Activated effector memory CD4-positive, alpha-beta T cell treated with anti-CD3 and anti-CD28 coated beads, Interleukin-2, amount 50 U/mL, for 16 hours (primary cell): ENCODE measurements around the gene EXOC6B.

ENCODE experiments used
- DNase-seq: peaks from one replicate; pipeline ENCODE4 v3.0.0-alpha.2; 2020

The EXOC6B gene

DNA sequence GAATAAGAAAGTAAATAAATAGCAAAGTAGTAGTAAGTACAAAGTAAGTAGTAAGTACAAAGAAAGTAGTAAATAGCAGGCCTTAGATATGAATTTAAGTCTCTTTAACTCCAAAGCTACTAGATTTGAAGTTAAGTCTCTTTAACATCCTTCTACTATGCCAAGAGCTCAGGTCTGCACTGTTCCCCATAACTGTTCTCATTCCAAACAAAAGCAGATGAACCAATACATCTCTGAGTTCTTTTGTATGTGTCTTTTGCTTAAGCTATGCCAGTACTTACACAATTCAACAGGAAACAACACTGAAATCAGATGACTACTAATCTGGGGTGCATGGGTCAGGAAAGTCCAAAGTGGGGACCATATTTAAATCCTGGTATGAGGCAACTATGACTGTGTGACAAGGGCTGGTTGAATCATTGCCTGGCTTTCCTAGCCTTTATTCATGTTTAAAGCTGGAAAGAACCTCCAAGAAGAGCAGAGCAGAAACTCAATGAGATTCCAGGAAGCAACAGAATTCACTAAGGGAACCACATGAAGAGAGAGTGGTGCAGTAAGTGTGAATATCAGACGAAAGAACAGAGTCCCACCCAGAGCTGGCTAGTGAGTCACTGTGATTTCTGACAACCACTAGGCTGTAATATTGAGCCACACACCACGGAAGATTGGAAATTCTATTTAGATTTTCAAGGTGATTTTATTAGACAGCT lies 627.1 kb downstream of the EXOC6B start:
- DNase-seq = no peak

DNA sequence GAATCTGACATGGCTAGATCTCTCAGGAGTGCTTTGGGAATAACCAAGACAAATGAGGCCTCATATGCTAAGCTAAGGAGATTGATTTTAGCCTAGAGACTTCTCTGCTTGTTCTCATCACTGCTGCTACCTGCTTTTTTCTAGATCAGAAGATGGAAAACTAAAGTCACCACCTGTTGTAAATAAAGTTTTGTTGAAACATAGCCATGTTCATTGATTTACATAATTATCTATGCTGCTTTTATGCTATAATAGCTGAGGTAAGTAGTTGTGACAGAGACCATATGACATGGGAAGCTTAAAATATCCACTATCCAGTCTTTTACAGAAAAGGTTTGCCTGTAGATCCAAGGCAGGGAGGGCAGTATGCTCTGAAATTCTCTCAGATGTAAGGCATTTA lies 632.1 kb downstream of the EXOC6B start:
- DNase-seq = no peak

DNA sequence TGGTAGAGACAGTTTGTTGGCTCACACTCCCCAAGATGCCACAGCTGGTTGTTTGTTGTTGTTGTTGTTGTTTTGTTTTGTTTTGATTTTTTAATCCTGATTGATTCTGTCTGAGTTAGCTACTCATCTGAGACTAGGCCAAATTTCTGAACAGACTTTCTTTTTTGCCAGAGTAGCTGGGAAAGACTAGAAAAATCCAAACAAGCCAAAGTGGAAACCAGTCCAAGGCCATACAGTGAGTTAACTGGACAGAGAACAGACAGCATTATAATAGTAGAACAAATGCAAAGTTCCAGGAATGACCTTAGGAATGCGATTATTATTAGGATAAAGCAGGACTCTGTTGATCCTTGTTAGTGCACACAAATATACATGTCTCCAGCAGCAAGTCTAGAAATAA lies 634.4 kb downstream of the EXOC6B start:
- DNase-seq = no peak

DNA sequence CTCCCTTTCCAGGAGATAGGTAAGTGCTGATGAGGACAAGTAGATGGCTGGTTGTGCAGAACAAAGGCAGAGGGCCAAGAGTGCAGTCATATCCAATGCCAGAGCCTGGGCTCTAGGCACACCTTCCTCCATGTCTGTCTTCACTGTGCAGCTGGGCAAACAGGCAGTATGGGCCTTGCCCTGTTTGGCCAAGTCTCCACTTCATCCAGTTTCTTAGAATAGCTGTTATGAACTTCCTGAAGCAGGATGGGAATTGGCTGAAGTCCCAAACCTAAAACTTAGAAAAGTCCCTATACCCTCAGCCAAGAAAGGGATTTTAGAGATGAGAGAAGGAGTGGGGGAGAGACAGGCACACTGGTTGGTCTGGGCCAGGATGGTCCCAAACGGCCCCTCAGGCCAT lies 640.6 kb downstream of the EXOC6B start:
- no peak for DNase-seq

DNA sequence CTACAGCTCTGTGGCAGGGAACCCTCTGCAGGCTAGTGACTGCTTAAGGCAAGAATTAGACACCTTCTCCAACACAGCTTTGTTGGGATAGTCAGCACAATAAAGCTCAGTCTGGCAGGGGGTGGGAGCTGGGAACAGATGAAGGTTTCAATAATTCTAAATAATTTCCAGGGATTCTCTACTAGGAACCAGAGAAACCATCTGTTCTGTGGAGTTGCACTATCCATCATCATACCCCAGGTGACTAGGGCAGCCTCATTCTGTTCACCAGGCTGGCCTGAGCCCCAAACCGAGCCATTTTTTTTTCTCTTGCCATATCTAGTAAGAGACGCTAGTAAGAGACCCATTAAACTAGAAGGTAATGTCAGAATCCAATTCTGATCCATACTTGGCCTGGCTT lies 642.4 kb downstream of the EXOC6B start:
- no peak for DNase-seq

DNA sequence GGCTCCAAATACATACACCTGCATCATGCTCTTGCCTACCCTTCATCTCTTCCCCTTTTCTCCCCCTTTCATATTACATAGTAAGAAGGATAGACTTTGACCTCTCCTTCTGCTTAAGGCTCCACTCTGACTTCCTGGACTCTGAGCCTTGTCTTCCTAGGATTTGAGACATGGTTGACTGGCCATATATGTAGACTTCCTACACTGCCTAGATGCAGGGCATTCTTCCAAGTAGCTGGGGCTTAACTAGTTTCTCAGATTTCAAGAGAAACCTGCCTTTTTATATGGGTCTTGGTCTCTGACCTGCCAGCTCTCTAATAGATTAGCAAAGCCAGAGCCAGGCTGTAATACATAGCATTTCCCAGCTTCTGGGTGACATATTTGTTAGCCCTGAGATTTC lies 642.8 kb downstream of the EXOC6B start:
- DNase-seq = no peak

DNA sequence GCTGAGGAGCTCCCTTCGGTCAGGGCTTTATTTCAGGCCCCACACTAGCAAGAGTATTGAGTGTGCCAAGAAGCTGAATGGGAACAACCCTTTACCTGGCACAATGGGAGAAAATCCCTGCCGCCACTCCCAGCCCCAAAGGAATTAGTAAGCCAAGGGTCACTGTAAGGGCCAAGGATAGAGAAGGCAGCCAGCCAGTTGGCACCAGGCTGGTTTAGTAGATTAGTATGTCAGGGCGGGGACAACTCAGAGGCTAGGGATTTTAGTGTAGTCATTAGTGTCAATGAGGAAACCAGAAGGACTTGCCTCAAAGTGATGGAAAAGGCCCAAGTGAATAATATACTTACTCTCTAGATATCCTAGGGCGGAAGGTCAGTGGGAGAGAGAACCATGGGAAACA lies 643.3 kb downstream of the EXOC6B start:
- DNase-seq = no peak

DNA sequence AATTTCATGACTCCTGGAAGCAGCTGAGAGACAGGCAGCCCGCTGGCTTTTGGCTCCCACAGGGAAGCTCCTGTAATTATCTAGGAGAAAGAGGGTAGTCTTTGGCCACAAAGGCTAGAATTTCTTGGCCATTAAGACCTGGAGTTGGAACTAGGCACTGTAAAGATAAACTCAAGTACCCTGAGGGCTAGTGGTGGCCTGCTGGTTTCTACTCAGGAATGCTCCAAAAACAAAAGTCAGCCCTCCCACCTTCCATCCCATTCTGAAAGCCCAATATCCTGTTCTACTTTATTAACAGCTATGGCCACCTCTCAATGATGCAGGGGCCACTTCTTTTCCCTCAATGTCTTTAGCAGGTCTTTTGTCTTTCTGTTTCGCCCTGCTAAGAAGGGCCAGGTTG lies 644.2 kb downstream of the EXOC6B start:
- DNase-seq = no peak

DNA sequence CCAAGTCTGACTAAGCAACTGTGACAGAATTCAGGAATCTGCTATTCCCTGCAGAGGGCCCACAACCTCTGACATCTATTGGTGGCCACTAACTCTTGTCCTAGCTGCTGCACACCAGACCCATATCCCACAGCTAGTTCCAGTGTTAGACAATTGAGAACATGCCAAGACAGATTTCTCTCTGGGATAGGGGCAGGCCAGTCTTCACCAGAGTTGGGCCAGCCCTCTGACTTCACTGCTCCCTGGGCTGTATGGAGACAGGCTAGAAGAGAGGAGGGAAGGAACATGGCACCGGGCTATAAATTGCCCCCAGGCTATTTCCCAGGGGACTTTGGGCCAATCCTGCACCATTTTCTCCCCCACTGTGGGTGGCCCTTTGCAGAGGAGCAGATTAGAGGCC lies 645.5 kb downstream of the EXOC6B start:
- no peak for DNase-seq

DNA sequence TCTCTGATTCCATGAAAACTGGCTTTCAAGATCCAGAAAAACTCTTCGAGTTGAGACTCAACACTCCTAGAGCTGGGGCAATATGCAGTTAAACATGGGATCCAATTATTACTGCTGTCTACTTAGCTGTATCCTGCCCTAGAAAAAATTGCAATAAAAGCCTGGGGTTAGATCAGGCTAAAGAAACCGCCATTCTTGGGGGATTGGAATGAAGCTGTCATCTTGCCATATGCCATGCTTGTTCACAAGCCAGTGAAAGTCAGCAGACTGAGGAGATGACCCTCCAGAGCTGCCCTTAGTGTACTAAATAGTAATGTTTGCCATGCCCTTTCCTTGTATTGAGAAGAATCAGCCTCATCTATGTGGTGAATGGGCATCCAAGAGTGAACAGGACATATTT lies 647.3 kb downstream of the EXOC6B start:
- DNase-seq = no peak

DNA sequence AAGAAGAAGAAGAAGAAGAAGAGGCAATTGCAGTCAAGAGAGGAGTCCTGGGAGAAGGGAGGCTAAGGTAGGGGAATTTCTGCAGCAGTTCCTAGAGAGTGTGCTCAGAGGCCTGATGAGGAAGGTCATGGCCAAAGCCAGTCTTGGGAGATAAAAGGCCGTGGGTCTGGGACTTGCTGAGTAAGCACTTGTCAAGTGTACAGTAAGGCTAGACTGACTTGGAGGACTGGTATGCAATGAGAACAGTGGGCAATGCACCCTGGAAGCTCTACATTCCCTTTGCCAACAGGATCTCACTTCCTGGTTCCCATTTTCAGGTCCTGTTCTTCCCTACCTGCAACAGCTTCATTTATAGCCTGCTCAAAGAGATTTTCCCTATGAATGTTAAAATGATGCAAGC lies 649.6 kb downstream of the EXOC6B start:
- no peak for DNase-seq

DNA sequence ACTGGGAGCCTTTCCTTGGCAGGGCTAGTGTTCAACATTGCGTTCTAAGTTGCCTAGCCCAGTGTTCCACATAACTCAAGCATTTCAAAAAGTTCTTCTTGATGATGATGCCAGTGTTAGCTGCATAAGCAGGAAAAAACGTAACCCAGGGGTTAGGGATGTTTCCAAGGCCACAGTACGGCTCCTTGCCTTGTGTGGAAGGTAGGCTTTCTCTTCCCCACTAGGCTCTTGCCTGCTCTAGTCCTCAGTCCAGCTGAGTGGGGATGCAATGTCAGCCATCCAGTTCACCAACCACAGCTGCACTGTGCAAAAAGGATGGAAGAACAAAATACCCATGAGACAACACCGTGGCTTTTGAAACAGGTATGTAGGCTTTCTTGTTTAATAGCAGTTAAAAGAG lies 650.2 kb downstream of the EXOC6B start:
- no peak for DNase-seq

DNA sequence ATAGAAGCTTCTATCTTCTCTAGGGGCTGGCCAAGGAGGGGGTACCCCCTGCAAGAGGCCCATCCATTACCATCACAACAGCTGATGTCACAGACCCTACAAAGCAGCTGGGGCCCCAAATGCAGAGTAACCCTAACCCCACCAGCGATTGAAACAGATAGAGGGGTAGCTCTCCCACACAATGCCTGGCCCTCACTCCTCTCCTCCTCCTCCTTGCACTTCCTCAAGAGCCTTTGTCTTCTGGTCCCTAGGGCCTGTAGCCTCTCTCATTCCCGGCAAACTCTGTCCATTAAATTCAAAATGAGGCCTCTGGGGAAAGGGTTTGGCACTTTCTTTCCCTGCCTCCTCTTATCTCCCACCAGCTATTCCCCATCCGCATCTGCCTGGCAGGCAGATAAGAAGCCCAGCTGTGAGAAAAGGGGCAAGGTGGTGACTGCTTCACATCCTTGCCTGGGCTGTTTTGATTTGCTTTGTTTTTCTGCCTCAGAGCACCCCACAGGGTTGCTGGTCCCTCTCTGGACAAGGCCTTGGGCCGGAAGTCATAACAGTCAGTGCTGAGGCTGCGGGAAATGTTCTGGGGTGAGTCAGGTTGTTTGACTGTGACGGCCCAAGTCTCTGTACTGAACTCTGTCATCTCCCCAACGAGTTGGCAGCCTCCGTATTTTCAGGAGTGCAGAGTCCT lies 652.1 kb downstream of the EXOC6B start:
- no peak for DNase-seq

DNA sequence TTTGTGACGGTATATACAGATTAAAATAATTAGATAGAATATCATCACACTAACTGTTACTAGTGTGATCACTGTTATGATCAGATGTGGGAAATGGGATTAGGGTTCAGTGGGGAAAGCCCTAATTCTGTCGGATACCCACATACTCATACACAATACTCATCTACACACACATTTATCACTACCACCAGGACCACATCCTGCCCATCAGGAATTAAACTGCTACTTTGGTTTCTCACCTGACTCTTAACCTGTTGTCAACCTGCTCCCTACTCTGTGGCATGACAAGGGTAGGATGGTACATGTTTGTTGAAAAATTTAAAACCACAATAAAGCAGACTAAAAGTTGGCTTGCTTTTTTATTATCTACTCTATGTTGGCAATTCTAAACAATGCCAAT lies 653.4 kb downstream of the EXOC6B start:
- DNase-seq = no peak

DNA sequence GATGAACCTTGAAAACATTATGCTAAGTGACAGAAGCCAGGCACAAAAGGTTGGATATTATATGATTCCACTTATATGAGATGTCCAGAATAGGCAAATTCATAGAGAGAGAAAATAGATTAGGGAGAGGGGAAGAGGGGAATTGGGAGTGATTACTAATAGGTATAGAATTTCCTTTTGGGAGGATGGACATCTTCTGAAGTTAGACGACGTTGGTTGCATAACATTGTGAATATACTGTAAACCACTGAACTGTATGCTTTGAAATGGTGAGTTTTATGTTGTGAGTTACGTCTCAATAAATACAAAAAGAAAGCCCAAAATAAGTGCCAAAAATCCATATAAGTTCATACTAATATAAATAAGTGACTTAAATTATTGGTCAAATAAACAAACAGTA lies 659.6 kb downstream of the EXOC6B start:
- no peak for DNase-seq

DNA sequence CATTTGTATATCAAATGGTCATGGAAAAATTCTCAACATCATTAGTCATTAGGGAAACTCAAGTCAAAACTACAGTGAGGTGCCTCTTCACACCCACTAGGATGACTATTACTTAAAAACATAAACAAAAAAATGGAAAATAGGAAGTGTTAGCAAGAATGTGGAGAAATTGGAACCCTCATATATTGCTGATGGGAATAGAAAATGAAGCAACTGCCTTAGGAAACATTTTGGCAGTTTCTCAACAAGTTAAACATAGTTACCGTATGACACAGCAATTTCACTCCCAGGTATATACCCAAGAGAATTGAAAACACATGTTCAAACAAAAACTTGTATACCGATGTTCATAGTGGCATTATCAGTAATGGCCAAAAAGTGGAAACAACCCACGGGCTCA lies 660.0 kb downstream of the EXOC6B start:
- DNase-seq = no peak

DNA sequence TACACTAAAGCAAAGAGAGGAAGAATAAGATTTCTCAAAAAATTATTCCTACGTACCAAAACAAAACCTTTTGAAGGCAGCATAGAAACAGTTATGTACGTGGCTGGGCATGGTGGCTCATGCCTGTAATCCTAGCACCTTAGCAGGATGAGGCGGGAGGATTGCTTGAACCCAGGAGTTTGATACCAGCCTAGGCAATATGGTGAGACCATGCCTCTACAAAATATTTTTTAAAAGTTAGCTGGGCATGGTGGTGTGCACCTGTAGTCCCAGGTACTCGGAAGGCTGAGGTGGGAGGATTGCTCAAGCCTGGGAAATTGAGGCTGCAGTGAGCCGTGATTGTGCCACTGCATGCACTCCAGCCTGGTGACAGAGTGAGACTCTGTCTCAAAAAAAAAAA lies 663.3 kb downstream of the EXOC6B start:
- no peak for DNase-seq

DNA sequence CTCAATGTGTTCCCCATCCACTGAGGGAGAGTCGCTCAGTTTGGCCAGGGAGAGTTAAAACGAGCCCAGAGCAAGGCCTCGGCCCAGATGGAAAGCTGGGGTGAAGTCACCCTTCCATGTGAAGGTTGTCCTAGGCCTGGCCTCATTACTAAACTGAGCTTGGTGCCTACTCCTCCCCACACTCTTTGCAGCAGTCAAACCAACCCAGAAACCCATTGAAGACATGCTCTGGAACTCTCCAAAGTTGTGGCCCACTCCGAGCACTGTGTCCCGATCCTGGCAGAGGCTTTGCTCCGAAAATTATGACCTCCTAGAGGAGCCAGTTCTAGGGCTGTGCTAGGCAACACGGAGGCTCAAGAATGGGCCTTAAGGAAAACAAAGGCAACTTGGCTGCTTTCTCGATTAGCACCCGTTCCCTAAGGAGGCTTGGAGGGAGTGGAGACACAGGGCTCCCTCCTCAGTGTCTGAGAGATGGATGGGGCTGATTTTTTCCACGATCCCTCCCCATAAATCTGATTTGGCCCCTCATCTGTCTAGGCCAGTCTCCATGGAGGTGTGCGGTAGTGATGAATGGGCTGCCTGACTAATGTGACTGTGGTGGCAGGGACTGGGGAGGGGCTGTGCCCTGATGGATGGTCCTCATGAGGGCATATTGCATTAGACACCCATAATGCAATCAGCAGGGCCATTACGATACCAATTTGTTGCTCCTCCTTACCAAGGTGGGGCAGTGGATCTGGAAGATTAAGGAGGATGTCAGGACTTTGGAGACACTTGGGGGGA lies 666.4 kb downstream of the EXOC6B start:
- no peak for DNase-seq

DNA sequence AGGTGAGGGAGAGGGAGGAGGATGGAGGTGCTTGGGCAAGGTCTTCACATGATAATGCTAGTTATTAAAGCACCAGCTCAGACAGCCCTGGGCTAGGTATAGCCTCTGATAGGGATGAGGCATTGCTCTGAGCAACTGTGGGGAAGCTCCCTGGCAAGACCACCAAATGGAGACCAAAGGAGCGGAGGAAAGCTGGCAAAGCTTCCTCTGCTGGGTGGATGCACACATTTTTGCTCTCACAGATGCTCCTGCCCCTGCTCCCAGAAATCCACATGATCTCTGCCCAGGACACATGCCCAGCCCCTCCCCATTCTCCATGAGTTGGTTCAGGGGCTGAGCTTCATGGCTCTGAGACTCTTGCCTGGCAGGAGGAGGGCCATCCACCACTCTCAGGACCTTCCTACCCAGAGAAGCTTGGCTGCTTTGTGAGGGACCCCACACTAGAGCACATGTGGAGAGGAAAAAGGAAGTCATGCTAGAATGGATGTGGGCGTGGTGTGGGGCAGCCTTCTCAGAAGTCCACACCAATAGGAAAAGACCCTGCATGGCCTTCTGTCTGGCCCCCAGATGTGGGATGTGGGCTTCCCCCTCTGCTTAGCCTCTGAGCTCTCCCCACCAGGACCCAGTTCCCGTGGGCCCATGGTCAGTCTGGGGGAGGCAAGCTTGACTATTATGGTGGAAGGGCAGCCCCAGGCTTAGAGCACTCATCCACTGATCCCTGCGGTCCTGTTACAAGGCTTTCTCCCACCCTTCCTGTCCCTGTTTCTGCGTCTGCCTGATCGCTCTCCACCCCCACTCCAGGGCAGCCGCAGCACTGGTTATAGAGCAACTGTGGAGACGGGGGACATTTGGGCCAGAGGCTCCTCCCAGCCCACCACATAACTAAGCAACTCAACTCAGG lies 667.7 kb downstream of the EXOC6B start:
- DNase-seq = no peak

DNA sequence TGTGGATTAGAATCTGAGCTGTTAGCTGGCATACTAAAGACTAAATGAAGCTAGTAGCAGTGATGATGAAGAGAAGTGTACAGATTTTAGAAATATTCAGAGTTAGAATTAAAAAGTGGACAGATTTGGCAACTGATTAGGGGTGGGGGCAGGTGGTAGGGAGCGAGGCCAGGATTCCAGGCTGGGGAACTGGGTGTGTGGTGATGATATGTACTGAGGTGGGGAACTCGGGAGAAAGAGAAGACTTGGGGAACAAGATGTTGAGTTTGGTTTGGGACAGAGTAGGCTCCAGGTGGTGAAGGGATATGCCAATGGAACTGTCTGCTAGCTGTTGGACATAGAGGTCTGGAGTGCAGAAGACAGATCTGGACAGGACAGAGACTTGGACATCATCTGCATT lies 669.0 kb downstream of the EXOC6B start:
- DNase-seq = no peak

DNA sequence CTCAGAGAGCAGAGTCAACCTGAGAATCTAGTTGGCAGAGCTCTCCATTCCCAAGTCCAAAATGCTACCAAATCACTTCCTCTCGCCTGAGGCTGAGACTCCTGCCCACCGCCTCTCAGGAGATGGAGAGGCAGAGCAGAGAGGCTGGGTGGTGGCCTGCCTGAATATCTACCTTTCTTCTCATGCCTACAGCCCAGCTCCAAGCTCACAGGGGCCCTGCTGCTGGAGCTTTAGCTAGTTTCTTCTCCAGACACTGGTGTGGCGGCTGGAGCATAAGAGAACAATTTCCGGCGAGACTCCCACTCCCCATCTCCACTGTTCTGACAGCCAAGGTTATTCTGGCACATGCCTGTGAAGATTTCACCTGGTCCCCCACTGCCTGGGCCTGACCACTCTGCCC lies 670.1 kb downstream of the EXOC6B start:
- no peak for DNase-seq

DNA sequence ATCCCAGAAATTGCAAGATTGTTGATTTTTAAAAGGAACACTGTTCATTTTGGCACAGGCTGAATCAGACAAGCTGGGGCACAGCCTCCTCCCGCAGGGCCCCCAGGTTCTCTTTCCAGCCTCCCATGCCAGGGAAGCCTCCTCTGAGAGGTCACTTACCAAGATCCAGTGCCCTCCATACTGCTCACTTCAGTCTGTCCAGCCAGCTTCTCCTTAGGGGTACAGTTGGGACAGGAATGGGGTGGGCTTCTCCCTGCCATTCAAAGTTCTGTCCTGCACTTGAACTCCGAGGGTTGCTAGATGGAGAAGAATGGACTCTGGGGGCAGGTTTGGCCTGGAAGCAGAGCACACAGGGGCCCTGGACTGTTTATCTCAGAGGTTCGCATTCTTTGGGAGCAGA lies 670.7 kb downstream of the EXOC6B start:
- no peak for DNase-seq

DNA sequence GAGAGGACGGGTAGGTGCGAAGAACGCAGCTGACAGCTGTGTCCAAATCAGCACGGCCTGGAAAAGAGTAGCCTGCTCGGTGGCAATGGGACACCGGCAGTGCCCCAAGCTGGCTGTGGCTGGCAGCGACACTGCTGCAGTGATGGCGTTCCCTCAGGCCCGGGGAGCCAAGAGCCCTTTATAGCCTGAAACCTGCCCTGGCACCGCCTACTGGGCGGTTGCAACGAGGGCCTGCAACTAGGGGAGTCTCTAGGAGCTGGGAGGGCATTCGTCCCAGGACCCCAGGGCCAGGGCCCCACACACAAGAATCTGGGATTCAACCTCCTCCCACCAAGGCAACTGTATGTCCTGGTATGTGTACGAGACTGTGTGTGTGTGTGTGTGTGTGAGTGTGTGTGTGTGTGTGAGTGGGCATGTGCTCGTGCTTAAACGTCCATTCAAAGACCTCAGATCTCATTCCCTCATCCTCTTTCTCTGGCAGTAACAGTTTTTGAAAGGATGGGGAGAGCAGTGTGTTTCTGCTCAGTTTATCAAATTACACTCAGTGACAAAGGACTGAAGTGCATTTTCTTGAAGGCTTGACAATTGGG lies 671.4 kb downstream of the EXOC6B start:
- DNase-seq = peak; percentile 55
